DOHH2 (cell line): ENCODE measurements around the gene TBC1D2.
"Not testable (repeated sequence)": the region's sequence is repeated elsewhere in the genome, so short reads cannot be mapped to it uniquely, and the experiment has no call there.

Experiments used
- H3F3A ChIP-seq: fragments of 200-600 bp; sonication (generic), shearing (Covaris generic); 2 replicates; pipeline ENCODE4 v1.6.0; 2016; ENCODE audit warnings: antibody characterized with exemption, mild to moderate bottlenecking; ENCODE audit not compliant: control insufficient read depth, insufficient read depth
- H3K27ac ChIP-seq: fragments of 200-600 bp; sonication (generic); 2 replicates; pipeline ENCODE4 v1.5.1; 2014; ENCODE audit warnings: low read depth, mild to moderate bottlenecking, low read length, moderate library complexity
- H3K27me3 ChIP-seq: fragments of 200-600 bp; sonication (generic); 2 replicates; pipeline ENCODE4 v1.6.1; 2014; ENCODE audit warnings: mild to moderate bottlenecking, low read length, mixed read lengths; ENCODE audit not compliant: control insufficient read depth
- H3K36me3 ChIP-seq: fragments of 200-600 bp; sonication (generic); 2 replicates; pipeline ENCODE4 v1.6.1; 2014; ENCODE audit warnings: mild to moderate bottlenecking, low read length, moderate library complexity, mixed read lengths; ENCODE audit not compliant: control insufficient read depth
- H3K4me1 ChIP-seq: fragments of 200-600 bp; sonication (generic); 2 replicates; pipeline ENCODE4 v1.6.1; 2014; ENCODE audit warnings: mild to moderate bottlenecking, low read length, mixed read lengths; ENCODE audit not compliant: control insufficient read depth
- H3K4me2 ChIP-seq: fragments of 200-600 bp; sonication (generic); 2 replicates; pipeline ENCODE4 v1.6.0; 2014; ENCODE audit warnings: mild to moderate bottlenecking, low read length, moderate library complexity
- H3K4me3 ChIP-seq: fragments of 200-600 bp; sonication (generic); 2 replicates; pipeline ENCODE4 v1.5.1; 2014; ENCODE audit warnings: mild to moderate bottlenecking, low read length, mixed read lengths
- H3K79me2 ChIP-seq: fragments of 200-600 bp; sonication (generic); 2 replicates; pipeline ENCODE4 v1.6.1; 2014; ENCODE audit warnings: mild to moderate bottlenecking, low read length, mixed read lengths; ENCODE audit not compliant: control insufficient read depth
- H3K9me2 ChIP-seq: fragments of 200-600 bp; sonication (generic); replicated peaks from 2 replicates; pipeline ENCODE4 v1.6.1; 2014; ENCODE audit warnings: mild to moderate bottlenecking, low read length, mixed read lengths; ENCODE audit not compliant: control insufficient read depth
- H3K9me3 ChIP-seq: fragments of 200-600 bp; sonication (generic); 2 replicates; pipeline ENCODE4 v1.6.1; 2014; ENCODE audit warnings: antibody characterized with exemption, low read length, mixed read lengths; ENCODE audit not compliant: control insufficient read depth, insufficient read depth
- H4K20me1 ChIP-seq: fragments of 200-600 bp; sonication (generic); 2 replicates; pipeline ENCODE4 v1.6.0; 2014; ENCODE audit warnings: low read depth, mild to moderate bottlenecking, antibody characterized with exemption, low read length, moderate library complexity; ENCODE audit not compliant: control insufficient read depth, insufficient read depth
- EZH2phosphoT487 ChIP-seq: fragments of 200-600 bp; sonication (generic); IDR thresholded peaks from 2 replicates; pipeline ENCODE4 v1.6.1; 2017; ENCODE audit warnings: borderline replicate concordance, mild to moderate bottlenecking, antibody characterized with exemption, low read length, moderate library complexity, mixed read lengths
- TF ChIP-seq, protein P1 (sequence below): fragments of 200-600 bp; sonication (generic); IDR thresholded peaks from one replicate; pipeline ENCODE4 v1.5.1; 2014; ENCODE audit warnings: antibody characterized with exemption, mild to moderate bottlenecking, low read depth, low read length; ENCODE audit not compliant: poor library complexity, severe bottlenecking

TBC1D2 gene

DNA sequence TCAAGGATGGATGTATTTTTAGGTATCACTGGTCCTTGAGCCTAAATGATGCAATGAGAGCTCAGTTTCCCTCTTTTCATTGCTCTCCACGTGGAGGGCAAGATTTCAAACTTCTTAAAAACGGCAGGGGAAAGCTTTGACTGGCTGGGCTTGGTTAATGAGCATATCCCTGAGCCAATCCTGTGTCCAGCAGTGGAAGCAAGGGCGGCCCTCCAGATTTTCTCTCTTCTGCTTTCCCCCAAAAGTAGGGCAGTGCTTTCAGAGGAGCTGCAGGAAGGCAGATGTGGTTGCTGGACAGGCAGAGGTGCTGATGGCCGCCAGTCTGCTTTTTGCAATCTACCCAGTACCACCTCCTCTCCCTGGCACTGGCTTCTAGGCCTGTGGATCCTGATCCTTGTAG is 30.0 kb upstream of the TBC1D2 start:
- H3K27me3 ChIP-seq: peaks cover 21% of the 10 kb centered on the region
- TF ChIP-seq EZH2phosphoT487: no peak
- TF ChIP-seq, protein P1, sequence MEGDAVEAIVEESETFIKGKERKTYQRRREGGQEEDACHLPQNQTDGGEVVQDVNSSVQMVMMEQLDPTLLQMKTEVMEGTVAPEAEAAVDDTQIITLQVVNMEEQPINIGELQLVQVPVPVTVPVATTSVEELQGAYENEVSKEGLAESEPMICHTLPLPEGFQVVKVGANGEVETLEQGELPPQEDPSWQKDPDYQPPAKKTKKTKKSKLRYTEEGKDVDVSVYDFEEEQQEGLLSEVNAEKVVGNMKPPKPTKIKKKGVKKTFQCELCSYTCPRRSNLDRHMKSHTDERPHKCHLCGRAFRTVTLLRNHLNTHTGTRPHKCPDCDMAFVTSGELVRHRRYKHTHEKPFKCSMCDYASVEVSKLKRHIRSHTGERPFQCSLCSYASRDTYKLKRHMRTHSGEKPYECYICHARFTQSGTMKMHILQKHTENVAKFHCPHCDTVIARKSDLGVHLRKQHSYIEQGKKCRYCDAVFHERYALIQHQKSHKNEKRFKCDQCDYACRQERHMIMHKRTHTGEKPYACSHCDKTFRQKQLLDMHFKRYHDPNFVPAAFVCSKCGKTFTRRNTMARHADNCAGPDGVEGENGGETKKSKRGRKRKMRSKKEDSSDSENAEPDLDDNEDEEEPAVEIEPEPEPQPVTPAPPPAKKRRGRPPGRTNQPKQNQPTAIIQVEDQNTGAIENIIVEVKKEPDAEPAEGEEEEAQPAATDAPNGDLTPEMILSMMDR: no peak
- no peaks in the 10 kb centered on the region for H3K9me3 ChIP-seq
- H3K27ac ChIP-seq: no peak overlapping the region
- no peaks in the 10 kb centered on the region for H3K4me1 ChIP-seq
- no peaks in the 10 kb centered on the region for H3F3A ChIP-seq
- no peaks in the 10 kb centered on the region for H3K36me3 ChIP-seq
- H3K4me3 ChIP-seq: no peak overlapping the region
- no peak overlapping the region for H3K4me2 ChIP-seq
- no peaks in the 10 kb centered on the region for H3K79me2 ChIP-seq
- no peaks in the 10 kb centered on the region for H4K20me1 ChIP-seq
- H3K9me2 ChIP-seq: no peaks in the 10 kb centered on the region

DNA sequence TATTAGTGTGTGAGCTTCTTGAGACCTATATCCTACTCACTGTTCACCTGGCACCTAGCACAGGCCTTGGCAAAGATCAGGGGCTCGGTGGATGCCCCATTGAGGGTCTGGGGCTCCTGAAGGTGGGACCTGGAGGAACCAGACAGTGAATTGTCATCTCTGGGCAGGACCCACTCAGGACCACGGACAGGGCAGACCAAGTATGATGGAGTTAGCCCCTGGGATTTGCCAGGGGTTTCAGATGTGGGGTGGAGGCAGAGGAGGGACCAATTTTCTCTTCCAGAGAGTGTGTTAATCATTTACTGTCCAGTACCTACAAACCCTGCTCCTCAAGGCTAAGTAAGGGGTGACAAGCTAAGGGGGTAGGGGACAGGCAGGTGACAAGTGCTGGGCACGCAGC is 29.3 kb upstream of the TBC1D2 start:
- Histone ChIP-seq H3K4me2 (no peak overlapping the region), H3F3A (no peaks in the 10 kb centered on the region), H3K36me3 (no peaks in the 10 kb centered on the region), H4K20me1 (no peaks in the 10 kb centered on the region), H3K79me2 (no peaks in the 10 kb centered on the region), H3K9me2 (no peaks in the 10 kb centered on the region), H3K27me3 (peaks cover 24% of the 10 kb centered on the region), H3K4me3 (no peak overlapping the region), H3K9me3 (no peaks in the 10 kb centered on the region), H3K27ac (no peak overlapping the region), H3K4me1 (no peaks in the 10 kb centered on the region)
- TF ChIP-seq, protein P1: no peak
- no peak for TF ChIP-seq EZH2phosphoT487

DNA sequence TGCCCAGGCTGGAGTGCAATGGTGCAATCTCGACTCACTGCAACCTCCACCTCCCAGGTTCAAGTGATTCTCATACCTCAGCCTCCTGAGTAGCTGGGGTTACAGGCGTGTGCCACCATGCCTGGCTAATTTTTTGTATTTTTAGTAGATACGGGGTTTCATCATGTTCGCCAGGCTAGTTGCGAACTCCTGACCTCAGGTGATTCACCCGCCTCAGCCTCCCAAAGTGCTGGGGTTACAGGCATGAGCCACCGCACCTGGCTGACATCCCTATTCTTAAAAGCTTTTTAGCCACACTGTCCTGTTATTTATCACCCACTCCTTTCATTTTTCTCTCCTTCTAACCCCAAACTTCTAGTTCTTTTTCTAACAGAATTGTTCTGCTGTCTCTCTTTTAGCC is 27.7 kb upstream of the TBC1D2 start:
- H3K27me3 ChIP-seq: peaks cover 30% of the 10 kb centered on the region
- H3K4me2 ChIP-seq, H3K79me2 ChIP-seq: not testable (repeated sequence)

DNA sequence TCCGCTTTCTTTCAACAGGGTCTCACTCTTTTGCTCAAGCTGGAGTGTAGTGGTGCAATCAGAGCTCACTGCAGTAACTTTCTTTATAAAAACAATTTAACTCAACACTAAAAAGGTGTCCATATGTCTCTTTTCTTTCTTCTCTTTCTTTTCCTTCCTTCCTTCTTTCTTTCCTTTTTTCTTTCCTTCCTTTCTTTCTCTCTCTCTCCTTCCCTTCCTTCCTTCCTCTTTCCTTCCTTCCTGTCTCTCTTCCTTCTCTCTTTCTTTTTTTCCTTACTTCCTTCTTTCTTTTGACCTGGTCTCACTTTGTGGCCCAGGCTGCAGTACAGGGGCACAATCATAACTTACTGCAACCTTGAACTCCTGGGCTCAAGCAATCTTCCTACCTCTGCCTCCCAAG is 25.8 kb upstream of the TBC1D2 start:
- H3K27me3 ChIP-seq: peaks cover 33% of the 10 kb centered on the region
- H3K36me3 ChIP-seq: no peaks in the 10 kb centered on the region
- no peak overlapping the region for H3K27ac ChIP-seq
- no peaks in the 10 kb centered on the region for H3K9me2 ChIP-seq
- no peak overlapping the region for H3K4me3 ChIP-seq
- H4K20me1 ChIP-seq: no peaks in the 10 kb centered on the region
- TF ChIP-seq, protein P1: no peak
- TF ChIP-seq EZH2phosphoT487: no peak
- no peak overlapping the region for H3K4me2 ChIP-seq
- no peaks in the 10 kb centered on the region for H3K9me3 ChIP-seq
- no peaks in the 10 kb centered on the region for H3K79me2 ChIP-seq
- no peaks in the 10 kb centered on the region for H3F3A ChIP-seq
- H3K4me1 ChIP-seq: no peaks in the 10 kb centered on the region

More for the DNA sequence above, 27.7 kb upstream of the TBC1D2 start:
- H3K9me3 ChIP-seq, H4K20me1 ChIP-seq, H3K9me2 ChIP-seq, H3K36me3 ChIP-seq, H3K27ac ChIP-seq, H3F3A ChIP-seq, H3K4me1 ChIP-seq, H3K4me3 ChIP-seq: not testable (repeated sequence)
